ENCODE results near the gene KIF3A. TPM values are rescaled to one million over a fixed set of nuclear protein-coding genes. Genes with fewer than 3 reads are reported as not detected.

KIF3A gene
- total RNA-seq, 1 donor from 2014 or later: 25.4 TPM

DNA sequence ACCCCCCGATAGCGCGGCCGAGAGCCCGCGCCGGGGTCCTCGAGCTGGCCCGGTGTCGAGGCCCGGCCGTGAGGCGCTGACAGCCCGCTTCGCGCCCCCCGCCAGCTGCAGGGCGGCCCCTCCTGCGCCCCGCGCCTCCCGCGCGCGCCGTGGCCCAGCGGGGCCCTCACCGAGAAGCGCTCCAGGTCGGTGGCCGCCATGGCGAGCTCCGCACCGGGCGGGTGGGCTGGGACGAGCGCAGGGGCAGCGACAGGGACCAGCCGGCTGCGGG lies 39.5 kb upstream of the KIF3A start:
- Histone ChIP-seq H3K79me2 (ENCODE audit: insufficient read depth, low read length) (peaks cover 57% of the 10 kb centered on the region), H3K4me3 (ENCODE audit: insufficient read depth, low read depth, low read length) (peak overlapping the region; percentile 77), H3K36me3 (ENCODE audit: insufficient read depth, low read length) (no peaks in the 10 kb centered on the region), H3K4me2 (ENCODE audit: low read length) (peak overlapping the region; percentile 94), H3K27ac (ENCODE audit: low read depth, low read length) (no peak overlapping the region), H3K4me1 (ENCODE audit: insufficient read depth, low read length) (peaks cover 5% of the 10 kb centered on the region), H3K27me3 (ENCODE audit: insufficient read depth, low read length) (no peaks in the 10 kb centered on the region), H3K9ac (ENCODE audit: low read length) (peak overlapping the region; percentile 79), H3K9me3 (ENCODE audit: insufficient read depth, low read depth, low read length) (no peaks in the 10 kb centered on the region), H2AFZ (ENCODE audit: low read depth, low read length) (peak overlapping the region; percentile 71), H4K20me1 (ENCODE audit: insufficient read depth, low read length) (peaks cover 39% of the 10 kb centered on the region)
- Mint-ChIP-seq H3K4me1 (ENCODE audit: low read depth, unreplicated experiment) (peaks cover 44% of the 10 kb centered on the region), H3K4me3 (ENCODE audit: unreplicated experiment) (no peak overlapping the region), H3K27me3 (ENCODE audit: low read depth, unreplicated experiment) (no peaks in the 10 kb centered on the region), H3K27ac (ENCODE audit: unreplicated experiment) (no peak overlapping the region), H3K36me3 (ENCODE audit: low read depth, unreplicated experiment) (peaks cover 3% of the 10 kb centered on the region), H3K9me3 (ENCODE audit: unreplicated experiment) (no peaks in the 10 kb centered on the region)
- no peak for TF ChIP-seq EZH2 (IDR thresholded peaks at IDR 0.05; ENCODE audit: insufficient read depth, low read length)
- TF ChIP-seq, protein P1, sequence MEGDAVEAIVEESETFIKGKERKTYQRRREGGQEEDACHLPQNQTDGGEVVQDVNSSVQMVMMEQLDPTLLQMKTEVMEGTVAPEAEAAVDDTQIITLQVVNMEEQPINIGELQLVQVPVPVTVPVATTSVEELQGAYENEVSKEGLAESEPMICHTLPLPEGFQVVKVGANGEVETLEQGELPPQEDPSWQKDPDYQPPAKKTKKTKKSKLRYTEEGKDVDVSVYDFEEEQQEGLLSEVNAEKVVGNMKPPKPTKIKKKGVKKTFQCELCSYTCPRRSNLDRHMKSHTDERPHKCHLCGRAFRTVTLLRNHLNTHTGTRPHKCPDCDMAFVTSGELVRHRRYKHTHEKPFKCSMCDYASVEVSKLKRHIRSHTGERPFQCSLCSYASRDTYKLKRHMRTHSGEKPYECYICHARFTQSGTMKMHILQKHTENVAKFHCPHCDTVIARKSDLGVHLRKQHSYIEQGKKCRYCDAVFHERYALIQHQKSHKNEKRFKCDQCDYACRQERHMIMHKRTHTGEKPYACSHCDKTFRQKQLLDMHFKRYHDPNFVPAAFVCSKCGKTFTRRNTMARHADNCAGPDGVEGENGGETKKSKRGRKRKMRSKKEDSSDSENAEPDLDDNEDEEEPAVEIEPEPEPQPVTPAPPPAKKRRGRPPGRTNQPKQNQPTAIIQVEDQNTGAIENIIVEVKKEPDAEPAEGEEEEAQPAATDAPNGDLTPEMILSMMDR (IDR thresholded peaks at IDR 0.05; ENCODE audit: insufficient read depth, low read depth, low read length): no peak
- DNase-seq (ENCODE audit: low read depth): no peak
- no peak for FAIRE-seq

DNA sequence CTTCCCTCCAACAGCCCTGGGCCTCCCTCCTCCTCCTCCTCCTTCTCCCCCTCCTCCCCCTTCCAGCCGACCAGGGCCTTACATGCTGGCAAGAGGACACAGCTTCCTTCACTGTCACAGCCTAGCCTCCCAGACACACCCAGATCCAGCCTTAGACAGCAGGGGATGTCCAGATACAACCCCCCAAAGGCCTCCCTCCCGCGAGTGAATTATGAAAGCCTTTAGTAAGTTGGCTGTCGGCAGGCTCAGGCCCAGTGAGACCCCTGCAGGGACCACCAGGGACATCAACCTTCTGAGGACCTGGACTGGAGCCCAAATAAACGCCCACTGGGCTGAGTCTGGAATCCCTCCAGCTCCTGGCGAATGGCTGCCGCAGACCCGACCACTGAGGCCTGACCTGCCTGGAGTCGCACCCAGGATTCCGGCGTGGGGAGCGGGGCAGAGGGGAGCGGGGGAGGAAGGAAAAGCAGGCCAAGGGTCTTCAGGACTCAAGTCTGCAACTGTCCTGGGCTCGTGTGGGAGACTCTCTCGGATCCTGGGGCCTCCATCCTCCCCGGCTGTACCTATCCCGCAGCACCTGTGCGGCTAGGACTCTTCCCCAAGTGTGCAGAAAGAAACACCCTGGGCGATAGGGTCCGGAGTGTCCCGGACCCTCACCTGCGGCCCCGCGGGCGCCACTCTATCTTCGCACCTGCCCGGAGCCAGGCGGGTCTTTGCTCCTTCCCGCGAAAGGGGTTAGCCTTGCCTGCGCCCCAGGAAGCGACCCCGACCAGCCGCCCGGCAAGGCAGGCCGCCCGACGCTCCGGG lies 39.0 kb upstream of the KIF3A start:
- H3K27me3 Mint-ChIP-seq (ENCODE audit: low read depth, unreplicated experiment): no peaks in the 10 kb centered on the region
- FAIRE-seq (no peak), DNase-seq (ENCODE audit: low read depth) (peak; percentile 25)
- Histone ChIP-seq H3K9me3 (ENCODE audit: insufficient read depth, low read depth, low read length) (no peaks in the 10 kb centered on the region), H3K4me1 (ENCODE audit: insufficient read depth, low read length) (peaks cover 4% of the 10 kb centered on the region), H3K79me2 (ENCODE audit: insufficient read depth, low read length) (peaks cover 62% of the 10 kb centered on the region), H3K4me2 (ENCODE audit: low read length) (peak overlapping the region; percentile 94), H3K9ac (ENCODE audit: low read length) (peak overlapping the region; percentile 79), H3K36me3 (ENCODE audit: insufficient read depth, low read length) (no peaks in the 10 kb centered on the region), H3K27me3 (ENCODE audit: insufficient read depth, low read length) (no peaks in the 10 kb centered on the region), H4K20me1 (ENCODE audit: insufficient read depth, low read length) (peaks cover 40% of the 10 kb centered on the region), H3K27ac (ENCODE audit: low read depth, low read length) (no peak overlapping the region), H2AFZ (ENCODE audit: low read depth, low read length) (peak overlapping the region; percentile 71), H3K4me3 (ENCODE audit: insufficient read depth, low read depth, low read length) (peak overlapping the region; percentile 77)
- TF ChIP-seq EZH2 (IDR thresholded peaks at IDR 0.05; ENCODE audit: insufficient read depth, low read length): no peak
- TF ChIP-seq, protein P1 (IDR thresholded peaks at IDR 0.05; ENCODE audit: insufficient read depth, low read depth, low read length): no peak
- no peak overlapping the region for H3K27ac Mint-ChIP-seq (ENCODE audit: unreplicated experiment)
- peaks cover 43% of the 10 kb centered on the region for H3K4me1 Mint-ChIP-seq (ENCODE audit: low read depth, unreplicated experiment)
- peak overlapping the region; percentile 92 for H3K4me3 Mint-ChIP-seq (ENCODE audit: unreplicated experiment)
- peaks cover 3% of the 10 kb centered on the region for H3K36me3 Mint-ChIP-seq (ENCODE audit: low read depth, unreplicated experiment)
- H3K9me3 Mint-ChIP-seq (ENCODE audit: unreplicated experiment): no peaks in the 10 kb centered on the region

DNA sequence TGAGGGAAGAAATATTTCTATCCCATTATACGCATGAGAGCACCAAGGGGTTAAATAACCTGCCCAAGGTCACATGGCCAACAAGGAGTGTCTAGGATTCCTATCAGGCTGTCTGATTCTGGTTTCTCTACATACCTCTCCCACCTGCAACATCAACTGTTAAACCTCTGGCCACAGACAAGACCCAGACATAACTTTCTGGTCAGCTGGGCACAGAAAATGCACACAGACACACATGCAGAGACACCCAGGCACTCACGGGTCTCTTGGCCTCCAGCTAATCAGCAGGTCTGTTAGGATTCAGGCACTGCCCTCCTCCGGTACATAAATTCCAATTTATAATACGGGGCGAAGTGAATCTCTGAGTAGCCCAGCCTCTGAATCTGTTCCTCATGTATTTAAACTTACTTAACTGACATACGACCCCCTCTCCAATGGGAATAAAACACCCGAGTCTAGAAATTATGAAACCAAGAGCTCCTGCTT lies 38.2 kb upstream of the KIF3A start:
- Mint-ChIP-seq H3K27me3 (ENCODE audit: low read depth, unreplicated experiment) (no peaks in the 10 kb centered on the region), H3K27ac (ENCODE audit: unreplicated experiment) (peak overlapping the region; percentile 79), H3K9me3 (ENCODE audit: unreplicated experiment) (no peaks in the 10 kb centered on the region), H3K4me1 (ENCODE audit: low read depth, unreplicated experiment) (peaks cover 48% of the 10 kb centered on the region), H3K36me3 (ENCODE audit: low read depth, unreplicated experiment) (peaks cover 6% of the 10 kb centered on the region), H3K4me3 (ENCODE audit: unreplicated experiment) (peak overlapping the region; percentile 92)
- Histone ChIP-seq H3K27ac (ENCODE audit: low read depth, low read length) (no peak overlapping the region), H3K4me2 (ENCODE audit: low read length) (peak overlapping the region; percentile 94), H3K36me3 (ENCODE audit: insufficient read depth, low read length) (no peaks in the 10 kb centered on the region), H3K27me3 (ENCODE audit: insufficient read depth, low read length) (no peaks in the 10 kb centered on the region), H4K20me1 (ENCODE audit: insufficient read depth, low read length) (peaks cover 48% of the 10 kb centered on the region), H3K9ac (ENCODE audit: low read length) (no peak overlapping the region), H2AFZ (ENCODE audit: low read depth, low read length) (no peak overlapping the region), H3K4me3 (ENCODE audit: insufficient read depth, low read depth, low read length) (no peak overlapping the region), H3K4me1 (ENCODE audit: insufficient read depth, low read length) (peaks cover 4% of the 10 kb centered on the region), H3K9me3 (ENCODE audit: insufficient read depth, low read depth, low read length) (no peaks in the 10 kb centered on the region), H3K79me2 (ENCODE audit: insufficient read depth, low read length) (peaks cover 70% of the 10 kb centered on the region)
- FAIRE-seq: no peak
- no peak for TF ChIP-seq EZH2 (IDR thresholded peaks at IDR 0.05; ENCODE audit: insufficient read depth, low read length)
- TF ChIP-seq, protein P1 (IDR thresholded peaks at IDR 0.05; ENCODE audit: insufficient read depth, low read depth, low read length): no peak
- DNase-seq (ENCODE audit: low read depth): peak; percentile 35

All from astrocyte (in vitro differentiated cells and primary cell).